ENCODE data around the gene RBM6. TPM values are rescaled to one million over a fixed set of nuclear protein-coding genes. Genes with fewer than 3 reads are reported as not detected.

The RBM6 gene
- total RNA-seq, 1 experiment from 2014 or later, result 58.0 TPM

DNA sequence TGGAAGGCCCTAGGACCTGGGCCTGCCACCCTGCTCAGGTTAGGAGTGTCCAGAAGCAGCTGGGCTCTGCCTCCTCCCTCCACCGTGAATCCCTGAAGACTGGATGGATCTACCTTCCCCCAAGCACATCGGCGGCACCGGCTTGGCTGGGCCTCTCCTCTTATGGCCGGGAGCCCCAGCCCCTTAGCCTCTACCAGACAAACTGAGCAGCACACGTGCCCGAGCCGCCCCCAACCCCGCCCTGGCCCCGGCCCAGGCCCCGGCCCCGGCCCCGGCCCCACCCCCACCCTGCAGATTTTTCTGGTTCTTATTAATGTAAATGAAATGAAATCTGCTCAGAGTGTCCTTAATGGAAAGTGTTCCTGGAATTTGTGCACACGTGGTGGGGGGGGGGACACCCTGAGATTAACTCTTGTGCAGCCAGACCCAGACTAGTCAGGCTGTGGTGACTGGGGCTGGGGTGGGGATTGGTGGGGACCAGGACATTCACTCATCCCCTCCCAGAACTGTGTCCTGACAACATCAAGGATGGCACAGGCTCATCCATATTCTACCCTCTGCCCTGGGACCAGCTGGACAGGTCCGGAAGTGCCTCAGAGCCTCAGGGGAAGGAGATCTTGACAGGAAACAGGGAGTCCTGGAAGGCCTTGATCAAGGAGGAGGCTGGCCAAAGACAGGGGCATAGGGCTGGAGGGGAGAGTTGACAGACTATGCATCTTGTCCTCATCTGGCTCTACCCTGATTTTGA is 184.3 kb downstream of the RBM6 start:
- H3K36me3 Mint-ChIP-seq (ENCODE audit: insufficient read depth, unreplicated experiment), result peaks cover 34% of the 10 kb centered on the region
- POLR2A ChIA-PET, result interaction anchor here (2.4 to 5.8 kb wide), 4 partner anchors 8 to 102 kb away, joined by 7 to 48 read pairs (median 22); partner anchors contain the start of gene GNAT1

DNA sequence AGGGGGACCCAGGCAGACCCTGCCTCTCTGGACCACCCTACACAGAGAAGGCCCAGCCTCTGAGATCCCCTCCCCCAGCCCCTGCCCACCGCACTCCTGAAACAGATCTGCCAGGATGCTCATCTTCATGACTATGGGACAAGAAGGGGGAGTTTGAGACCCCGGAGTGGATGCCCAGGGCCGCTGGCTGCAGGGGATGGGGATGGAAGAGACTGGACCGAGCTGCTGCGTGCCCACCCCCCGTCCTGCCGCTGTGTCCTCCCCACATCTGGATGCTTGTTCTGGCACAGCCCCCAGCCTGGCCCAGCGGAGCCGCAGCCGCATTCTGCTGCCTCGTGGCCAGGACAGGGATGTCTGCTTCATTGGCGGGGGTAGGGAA is 184.8 kb downstream of the RBM6 start:
- H3K4me3 Mint-ChIP-seq (ENCODE audit: unreplicated experiment), result no peak overlapping the region
- ChIA-PET POLR2A (interaction anchor here (5.5 to 5.8 kb wide), 2 partner anchors 65 to 102 kb away, joined by 37 to 48 read pairs; partner anchors contain the start of gene GNAT1), CTCF (interaction anchor here (16.6 kb wide), 1 partner anchor 64 kb away, joined by 245 read pairs; the partner anchor contains the start of gene GNAT1)
- no peaks in the 10 kb centered on the region for H3K27me3 Mint-ChIP-seq (ENCODE audit: insufficient read depth, unreplicated experiment)
- no peaks in the 10 kb centered on the region for H3K9me3 Mint-ChIP-seq (ENCODE audit: unreplicated experiment)
- peaks cover 15% of the 10 kb centered on the region for H3K4me1 Mint-ChIP-seq (ENCODE audit: insufficient read depth, unreplicated experiment)
- peaks cover 29% of the 10 kb centered on the region for H3K36me3 Mint-ChIP-seq (ENCODE audit: insufficient read depth, unreplicated experiment)
- TF ChIP-seq, protein P1, sequence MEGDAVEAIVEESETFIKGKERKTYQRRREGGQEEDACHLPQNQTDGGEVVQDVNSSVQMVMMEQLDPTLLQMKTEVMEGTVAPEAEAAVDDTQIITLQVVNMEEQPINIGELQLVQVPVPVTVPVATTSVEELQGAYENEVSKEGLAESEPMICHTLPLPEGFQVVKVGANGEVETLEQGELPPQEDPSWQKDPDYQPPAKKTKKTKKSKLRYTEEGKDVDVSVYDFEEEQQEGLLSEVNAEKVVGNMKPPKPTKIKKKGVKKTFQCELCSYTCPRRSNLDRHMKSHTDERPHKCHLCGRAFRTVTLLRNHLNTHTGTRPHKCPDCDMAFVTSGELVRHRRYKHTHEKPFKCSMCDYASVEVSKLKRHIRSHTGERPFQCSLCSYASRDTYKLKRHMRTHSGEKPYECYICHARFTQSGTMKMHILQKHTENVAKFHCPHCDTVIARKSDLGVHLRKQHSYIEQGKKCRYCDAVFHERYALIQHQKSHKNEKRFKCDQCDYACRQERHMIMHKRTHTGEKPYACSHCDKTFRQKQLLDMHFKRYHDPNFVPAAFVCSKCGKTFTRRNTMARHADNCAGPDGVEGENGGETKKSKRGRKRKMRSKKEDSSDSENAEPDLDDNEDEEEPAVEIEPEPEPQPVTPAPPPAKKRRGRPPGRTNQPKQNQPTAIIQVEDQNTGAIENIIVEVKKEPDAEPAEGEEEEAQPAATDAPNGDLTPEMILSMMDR (IDR thresholded peaks at IDR 0.05; ENCODE audit: unreplicated experiment), result no peak
- BruUV-seq (replicated peaks), result no TSS peak
- no peak for DNase-seq (ENCODE audit: unreplicated experiment)
- no peak overlapping the region for H3K27ac Mint-ChIP-seq (ENCODE audit: low read depth, unreplicated experiment)
- intact Hi-C loops (cut with micrococcal nuclease), result loop anchor here (5.0 kb wide), 1 partner anchor 148 kb away; no protein-coding TSS in a partner anchor

More for the DNA sequence above, 184.3 kb downstream of the RBM6 start:
- Mint-ChIP-seq H3K9me3 (ENCODE audit: unreplicated experiment) (no peaks in the 10 kb centered on the region), H3K27me3 (ENCODE audit: insufficient read depth, unreplicated experiment) (no peaks in the 10 kb centered on the region), H3K27ac (ENCODE audit: low read depth, unreplicated experiment) (no peak overlapping the region), H3K4me3 (ENCODE audit: unreplicated experiment) (no peak overlapping the region), H3K4me1 (ENCODE audit: insufficient read depth, unreplicated experiment) (peaks cover 15% of the 10 kb centered on the region)
- BruUV-seq (replicated peaks), result no TSS peak
- DNase-seq (ENCODE audit: unreplicated experiment), result peak; percentile 23
- TF ChIP-seq, protein P1 (IDR thresholded peaks at IDR 0.05; ENCODE audit: unreplicated experiment), result no peak
- intact Hi-C loops (cut with micrococcal nuclease), result loop anchor here (5.0 kb wide), 1 partner anchor 148 kb away; no protein-coding TSS in a partner anchor
- CTCF ChIA-PET, result interaction anchor here (0.6 to 16.6 kb wide), 6 partner anchors 29 to 163 kb away, joined by 3 to 245 read pairs (median 16); partner anchors contain the start of gene GNAT1

DNA sequence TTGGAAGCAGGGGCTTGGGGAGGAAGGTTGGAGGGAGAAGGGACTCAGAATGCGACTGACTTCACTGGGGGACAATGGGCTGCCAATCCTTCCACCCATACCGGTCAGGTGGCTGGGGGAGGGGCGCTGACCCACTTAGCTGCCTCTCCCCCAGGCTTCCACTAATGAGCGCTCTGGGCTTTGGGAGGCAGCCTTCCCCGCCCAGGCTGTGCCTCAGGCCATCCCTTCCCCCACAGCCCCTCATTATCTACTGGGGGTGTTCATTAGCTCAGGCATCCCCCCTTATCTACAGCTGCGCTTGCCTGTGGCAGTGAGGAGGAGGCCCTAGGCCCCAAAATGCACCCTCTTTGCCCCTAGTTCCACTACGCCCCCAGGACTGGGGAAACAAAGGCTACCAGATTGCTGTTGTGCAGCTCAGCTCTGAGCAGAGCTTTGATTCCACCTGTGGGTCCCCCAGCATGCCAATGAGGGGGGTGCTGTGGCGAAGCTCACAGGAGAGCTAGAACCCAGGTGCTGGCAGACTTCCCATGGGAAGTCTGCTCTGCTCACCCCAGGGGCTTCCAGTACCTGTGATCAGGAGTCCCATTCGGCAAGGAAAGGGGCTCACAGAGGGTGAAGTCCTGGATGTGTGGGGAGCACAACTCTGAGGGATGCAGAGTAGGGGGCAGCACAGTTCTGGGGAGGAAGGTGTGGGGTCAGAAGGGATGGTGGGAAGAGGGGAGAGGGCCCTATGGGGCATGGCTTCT is 185.8 kb downstream of the RBM6 start:
- Mint-ChIP-seq H3K9me3 (ENCODE audit: unreplicated experiment) (no peaks in the 10 kb centered on the region), H3K27ac (ENCODE audit: low read depth, unreplicated experiment) (no peak overlapping the region), H3K4me1 (ENCODE audit: insufficient read depth, unreplicated experiment) (peaks cover 15% of the 10 kb centered on the region), H3K4me3 (ENCODE audit: unreplicated experiment) (no peak overlapping the region), H3K27me3 (ENCODE audit: insufficient read depth, unreplicated experiment) (no peaks in the 10 kb centered on the region), H3K36me3 (ENCODE audit: insufficient read depth, unreplicated experiment) (peaks cover 19% of the 10 kb centered on the region)
- ChIA-PET CTCF (interaction anchor here (0.6 to 16.6 kb wide), 3 partner anchors 10 to 100 kb away, joined by 3 to 245 read pairs (median 4); partner anchors contain the start of gene GNAT1), POLR2A (interaction anchor here (0.9 to 1.0 kb wide), 2 partner anchors 9 to 57 kb away, joined by 3 read pairs; no protein-coding TSS in a partner anchor)
- no TSS peak for BruUV-seq (replicated peaks)
- DNase-seq (ENCODE audit: unreplicated experiment), result no peak
- intact Hi-C loops (cut with micrococcal nuclease), result no loop called here
- TF ChIP-seq, protein P1 (IDR thresholded peaks at IDR 0.05; ENCODE audit: unreplicated experiment), result no peak
